OCI-LY1 (cell line): ENCODE measurements around the gene EPYC.

Source experiments
- H2AFZ ChIP-seq: fragments of 200-600 bp; sonication (generic), shearing (Covaris generic); 2 replicates; pipeline ENCODE4 v1.6.0; 2014; ENCODE audit warnings: antibody characterized with exemption, mild to moderate bottlenecking, low read length
- H3F3A ChIP-seq: fragments of 200-600 bp; sonication (generic), shearing (Covaris generic); 2 replicates; pipeline ENCODE4 v1.6.0; 2014; ENCODE audit warnings: mild to moderate bottlenecking, antibody characterized with exemption, low read length, moderate library complexity; ENCODE audit not compliant: insufficient read depth
- H3K27ac ChIP-seq: fragments of 200-600 bp; sonication (generic); 2 replicates; pipeline ENCODE4 v1.5.1; 2014; ENCODE audit warnings: low read length, mixed run types, mild to moderate bottlenecking, low read depth; ENCODE audit not compliant: poor library complexity, severe bottlenecking
- H3K27me3 ChIP-seq: fragments of 200-600 bp; sonication (generic); 2 replicates; pipeline ENCODE4 v1.6.0; 2014; ENCODE audit warnings: antibody characterized with exemption, mild to moderate bottlenecking, low read length, moderate library complexity; ENCODE audit not compliant: insufficient read depth
- H3K36me3 ChIP-seq: fragments of 200-600 bp; sonication (generic); 2 replicates; pipeline ENCODE4 v1.6.1; 2014; ENCODE audit warnings: mild to moderate bottlenecking, antibody characterized with exemption, low read length, moderate library complexity, mixed read lengths; ENCODE audit not compliant: insufficient read depth
- H3K4me1 ChIP-seq: fragments of 200-600 bp; sonication (generic); 2 replicates; pipeline ENCODE4 v1.5.1; 2014; ENCODE audit warnings: mild to moderate bottlenecking, low read length, moderate library complexity; ENCODE audit not compliant: insufficient read depth, severe bottlenecking
- H3K4me2 ChIP-seq: fragments of 200-600 bp; sonication (generic), shearing (Covaris generic); 2 replicates; pipeline ENCODE4 v1.6.1; 2014; ENCODE audit warnings: low read length
- H3K4me3 ChIP-seq: fragments of 200-600 bp; sonication (generic); 2 replicates; pipeline ENCODE4 v1.5.1; 2014; ENCODE audit warnings: low read length, low read depth, mild to moderate bottlenecking, mixed read lengths; ENCODE audit not compliant: poor library complexity, severe bottlenecking
- H3K79me2 ChIP-seq: fragments of 200-600 bp; shearing (Covaris generic); 2 replicates; pipeline ENCODE4 v1.6.1; 2016; ENCODE audit warnings: mixed run types, low read length, mixed read lengths; ENCODE audit not compliant: insufficient read depth
- H3K9ac ChIP-seq: fragments of 200-600 bp; sonication (generic), shearing (Covaris generic); 2 replicates; pipeline ENCODE4 v1.6.1; 2014; ENCODE audit warnings: mild to moderate bottlenecking, low read length, mixed read lengths
- H3K9me2 ChIP-seq: fragments of 200-600 bp; sonication (generic), shearing (Covaris generic); 2 replicates; pipeline ENCODE4 v1.6.1; 2014; ENCODE audit warnings: low read depth, mild to moderate bottlenecking, low read length, mixed read lengths
- H3K9me3 ChIP-seq: fragments of 200-600 bp; shearing (Covaris generic); 2 replicates; pipeline ENCODE4 v1.6.1; 2014; ENCODE audit warnings: low read length, mixed read lengths
- H4K20me1 ChIP-seq: fragments of 200-600 bp; sonication (generic), shearing (Covaris generic); 2 replicates; pipeline ENCODE4 v1.6.0; 2016; ENCODE audit warnings: mild to moderate bottlenecking, low read length; ENCODE audit not compliant: insufficient read depth
- CTCF ChIP-seq: fragments of 200-600 bp; sonication (generic), shearing (Covaris generic); IDR thresholded peaks from 2 replicates; pipeline ENCODE4 v1.5.1; 2017; ENCODE audit warnings: mild to moderate bottlenecking, antibody characterized with exemption, low read length, moderate library complexity, mixed read lengths
- EZH2 ChIP-seq: fragments of 200-600 bp; sonication (generic), shearing (Covaris generic); IDR thresholded peaks from 2 replicates; pipeline ENCODE4 v1.8.0; 2017; ENCODE audit warnings: borderline replicate concordance, mixed run types, mild to moderate bottlenecking, antibody characterized with exemption, low read length, moderate library complexity, mixed read lengths

Gene EPYC

GRCh38 chr12:91019455-91019854, 14.7 kb upstream of the EPYC start:
- no peaks in the 10 kb centered on the region for H3K9me3 ChIP-seq
- H3K36me3 ChIP-seq: no peaks in the 10 kb centered on the region
- no peak overlapping the region for H3K9ac ChIP-seq
- H3K27ac ChIP-seq: no peak overlapping the region
- no peaks in the 10 kb centered on the region for H3F3A ChIP-seq
- H4K20me1 ChIP-seq: no peaks in the 10 kb centered on the region
- H3K4me1 ChIP-seq: no peaks in the 10 kb centered on the region
- H3K27me3 ChIP-seq: no peaks in the 10 kb centered on the region
- H2AFZ ChIP-seq: no peak overlapping the region
- TF ChIP-seq CTCF (no peak), EZH2 (no peak)
- no peak overlapping the region for H3K4me3 ChIP-seq
- H3K4me2 ChIP-seq: no peak overlapping the region
- H3K9me2 ChIP-seq: no peaks in the 10 kb centered on the region
- no peaks in the 10 kb centered on the region for H3K79me2 ChIP-seq

GRCh38 chr12:91017511-91018263, 12.9 kb upstream of the EPYC start:
- TF ChIP-seq EZH2 (no peak), CTCF (no peak)
- H3K79me2 ChIP-seq: no peaks in the 10 kb centered on the region
- H3K27me3 ChIP-seq: no peaks in the 10 kb centered on the region
- no peak overlapping the region for H3K27ac ChIP-seq
- H4K20me1 ChIP-seq: no peaks in the 10 kb centered on the region
- no peaks in the 10 kb centered on the region for H3K4me1 ChIP-seq
- H3K9ac ChIP-seq: no peak overlapping the region
- H3K9me2 ChIP-seq: no peaks in the 10 kb centered on the region
- no peak overlapping the region for H3K4me3 ChIP-seq
- H3K9me3 ChIP-seq: no peaks in the 10 kb centered on the region
- H3K36me3 ChIP-seq: no peaks in the 10 kb centered on the region
- no peaks in the 10 kb centered on the region for H3F3A ChIP-seq
- H3K4me2 ChIP-seq: no peak overlapping the region
- no peak overlapping the region for H2AFZ ChIP-seq

- no peaks in the 10 kb centered on the region for H3K9me3 ChIP-seq
- no peaks in the 10 kb centered on the region for H4K20me1 ChIP-seq
- no peaks in the 10 kb centered on the region for H3K27me3 ChIP-seq
- H2AFZ ChIP-seq: no peak overlapping the region
- no peak overlapping the region for H3K4me3 ChIP-seq
- H3K27ac ChIP-seq: no peak overlapping the region
- H3K79me2 ChIP-seq: no peaks in the 10 kb centered on the region
- no peaks in the 10 kb centered on the region for H3K36me3 ChIP-seq
- no peaks in the 10 kb centered on the region for H3K4me1 ChIP-seq
- H3K9me2 ChIP-seq: no peaks in the 10 kb centered on the region
- no peak overlapping the region for H3K4me2 ChIP-seq
- no peak overlapping the region for H3K9ac ChIP-seq
- no peak for TF ChIP-seq CTCF
- TF ChIP-seq EZH2: no peak
- H3F3A ChIP-seq: no peaks in the 10 kb centered on the region
Observed at GRCh38 chr12:91017043-91017442, 12.3 kb upstream of the EPYC start.
